ENCODE data around the gene DOLPP1.

GRCh38 chr9:129095908-129096307, 15.0 kb downstream of the DOLPP1 start:
- TF ChIP-seq GABPA (IDR thresholded peaks at IDR 0.05; ENCODE audit: low read depth) (no peak), RAD21 (IDR thresholded peaks at IDR 0.05; ENCODE audit: low read length) (no peak), SMC3 (IDR thresholded peaks at IDR 0.05; ENCODE audit: low read depth, low read length) (no peak), TEAD4 (IDR thresholded peaks at IDR 0.05; ENCODE audit: borderline replicate concordance, insufficient read depth) (no peak), EZH2phosphoT487 (IDR thresholded peaks at IDR 0.05; ENCODE audit: borderline replicate concordance, low read depth) (no peak), JUND (IDR thresholded peaks at IDR 0.05) (no peak), USF2 (IDR thresholded peaks at IDR 0.05; ENCODE audit: borderline replicate concordance, low read depth, low read length) (no peak), TAF1 (IDR thresholded peaks at IDR 0.05; ENCODE audit: borderline replicate concordance, low read depth, low read length) (no peak), CHD2 (IDR thresholded peaks at IDR 0.05; ENCODE audit: low read length, partially characterized antibody) (no peak), SIN3A (IDR thresholded peaks at IDR 0.05; ENCODE audit: borderline replicate concordance, low read depth, low read length) (no peak)
- TF ChIP-seq, protein P1, sequence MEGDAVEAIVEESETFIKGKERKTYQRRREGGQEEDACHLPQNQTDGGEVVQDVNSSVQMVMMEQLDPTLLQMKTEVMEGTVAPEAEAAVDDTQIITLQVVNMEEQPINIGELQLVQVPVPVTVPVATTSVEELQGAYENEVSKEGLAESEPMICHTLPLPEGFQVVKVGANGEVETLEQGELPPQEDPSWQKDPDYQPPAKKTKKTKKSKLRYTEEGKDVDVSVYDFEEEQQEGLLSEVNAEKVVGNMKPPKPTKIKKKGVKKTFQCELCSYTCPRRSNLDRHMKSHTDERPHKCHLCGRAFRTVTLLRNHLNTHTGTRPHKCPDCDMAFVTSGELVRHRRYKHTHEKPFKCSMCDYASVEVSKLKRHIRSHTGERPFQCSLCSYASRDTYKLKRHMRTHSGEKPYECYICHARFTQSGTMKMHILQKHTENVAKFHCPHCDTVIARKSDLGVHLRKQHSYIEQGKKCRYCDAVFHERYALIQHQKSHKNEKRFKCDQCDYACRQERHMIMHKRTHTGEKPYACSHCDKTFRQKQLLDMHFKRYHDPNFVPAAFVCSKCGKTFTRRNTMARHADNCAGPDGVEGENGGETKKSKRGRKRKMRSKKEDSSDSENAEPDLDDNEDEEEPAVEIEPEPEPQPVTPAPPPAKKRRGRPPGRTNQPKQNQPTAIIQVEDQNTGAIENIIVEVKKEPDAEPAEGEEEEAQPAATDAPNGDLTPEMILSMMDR (IDR thresholded peaks at IDR 0.05) = no peak
- TF ChIP-seq, protein P2, sequence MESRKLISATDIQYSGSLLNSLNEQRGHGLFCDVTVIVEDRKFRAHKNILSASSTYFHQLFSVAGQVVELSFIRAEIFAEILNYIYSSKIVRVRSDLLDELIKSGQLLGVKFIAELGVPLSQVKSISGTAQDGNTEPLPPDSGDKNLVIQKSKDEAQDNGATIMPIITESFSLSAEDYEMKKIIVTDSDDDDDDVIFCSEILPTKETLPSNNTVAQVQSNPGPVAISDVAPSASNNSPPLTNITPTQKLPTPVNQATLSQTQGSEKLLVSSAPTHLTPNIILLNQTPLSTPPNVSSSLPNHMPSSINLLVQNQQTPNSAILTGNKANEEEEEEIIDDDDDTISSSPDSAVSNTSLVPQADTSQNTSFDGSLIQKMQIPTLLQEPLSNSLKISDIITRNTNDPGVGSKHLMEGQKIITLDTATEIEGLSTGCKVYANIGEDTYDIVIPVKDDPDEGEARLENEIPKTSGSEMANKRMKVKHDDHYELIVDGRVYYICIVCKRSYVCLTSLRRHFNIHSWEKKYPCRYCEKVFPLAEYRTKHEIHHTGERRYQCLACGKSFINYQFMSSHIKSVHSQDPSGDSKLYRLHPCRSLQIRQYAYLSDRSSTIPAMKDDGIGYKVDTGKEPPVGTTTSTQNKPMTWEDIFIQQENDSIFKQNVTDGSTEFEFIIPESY (IDR thresholded peaks at IDR 0.05; ENCODE audit: borderline replicate concordance, low read depth) = no peak

Data from SK-N-SH (cell line).